ENCODE results near the gene PANK1.
"Not testable (repeated sequence)": the region's sequence is repeated elsewhere in the genome, so short reads cannot be mapped to it uniquely, and the experiment has no call there.

GRCh38 chr10:89546651-89547050 lies 98.4 kb downstream of the PANK1 start:
- not testable (repeated sequence) for TF ChIP-seq CHD4 (IDR thresholded peaks at IDR 0.05; ENCODE audit: borderline replicate concordance); RAD21 (conservative IDR thresholded peaks at IDR 0.05 in 1 of 2, IDR thresholded peaks at IDR 0.05 in 1 of 2)

All from A549 (cell line).